Hippocampal formation (tissue), 2 donors: ENCODE results near the gene SNN.

Experiments used
- DNase-seq, 2 donors: peaks; one replicate each; lab custom pipeline; 2025; lab: John Stamatoyannopoulos, UW

The SNN gene

GRCh38 chr16:11667824-11668622, at the start of gene SNN:
TSS of gene SNN (plus strand) at chr16:11668455. CDS start at chr16:11676060, 7,605 bp downstream.
- peak; percentile 65 to 84 for DNase-seq

GRCh38 chr16:11619327-11619851, 48.9 kb upstream of the SNN start:
- DNase-seq, result no peak

- DNase-seq, result no peak
Observed at GRCh38 chr16:11620243-11621003, 47.8 kb upstream of the SNN start.

GRCh38 chr16:11621539-11621919, 46.7 kb upstream of the SNN start:
- DNase-seq, result no peak

- DNase-seq, result no peak
Observed at GRCh38 chr16:11621920-11622651, 46.2 kb upstream of the SNN start.

- DNase-seq, result no peak
Observed at GRCh38 chr16:11624205-11624604, 44.0 kb upstream of the SNN start.

- no peak for DNase-seq
Observed at GRCh38 chr16:11624636-11625607, 43.3 kb upstream of the SNN start.

GRCh38 chr16:11625769-11626168, 42.5 kb upstream of the SNN start:
- DNase-seq, result no peak

- no peak for DNase-seq
Observed at GRCh38 chr16:11626657-11627291, 41.5 kb upstream of the SNN start.

- DNase-seq, result no peak
Observed at GRCh38 chr16:11627292-11627663, 41.0 kb upstream of the SNN start.

- no peak for DNase-seq
Observed at GRCh38 chr16:11627822-11628457, 40.3 kb upstream of the SNN start.

GRCh38 chr16:11629071-11630030, 38.9 kb upstream of the SNN start:
- no peak for DNase-seq

GRCh38 chr16:11630046-11630767, 38.0 kb upstream of the SNN start:
- no peak for DNase-seq

GRCh38 chr16:11630768-11631056, 37.5 kb upstream of the SNN start:
- DNase-seq, result no peak

GRCh38 chr16:11631214-11631613, 37.0 kb upstream of the SNN start:
- no peak for DNase-seq

GRCh38 chr16:11632455-11632939, 35.8 kb upstream of the SNN start:
- DNase-seq, result peak in 1 of 2 donors; percentile 22

GRCh38 chr16:11633113-11633512, 35.1 kb upstream of the SNN start:
- no peak for DNase-seq

GRCh38 chr16:11634312-11634711, 33.9 kb upstream of the SNN start:
- no peak for DNase-seq
